K562 (cell line): ENCODE results near the gene HIVEP2.

Experiments used
- CHD4 ChIP-seq: fragments of 200-600 bp; sonication (generic); IDR thresholded peaks from 3 replicates; pipeline ENCODE4 v1.6.1; 2012; ENCODE audit warnings: low read depth, mild to moderate bottlenecking, mixed read lengths, low read length, inconsistent platforms; ENCODE audit not compliant: insufficient read depth, insufficient replicate concordance, poor library complexity, severe bottlenecking
- ETV5 ChIP-seq: sonication (generic); formaldehyde crosslinking; IDR thresholded peaks from 2 replicates; pipeline ENCODE4 v1.4.0; 2020; ENCODE audit warnings: low read depth, mild to moderate bottlenecking, missing genetic modification reagents
- JUNB ChIP-seq: fragments of 450-650 bp; formaldehyde crosslinking; conservative IDR thresholded peaks from 2 replicates; pipeline ENCODE4 v1.4.0; 2020; ENCODE audit warnings: mild to moderate bottlenecking
- MAFG ChIP-seq: fragments of 450-650 bp; conservative IDR thresholded peaks from 2 replicates; pipeline ENCODE4 v1.6.1; 2016; ENCODE audit warnings: missing genetic modification characterization, missing compliant biosample characterization
- MYC ChIP-seq, 2 experiments: fragments of 250-450 bp in 1 of 2; sonication (Bioruptor Pico) in 1 of 2; IDR thresholded peaks; 2 replicates each; pipeline versions ENCODE4 v1.5.1 to v1.6.1; 2012 to 2021; ENCODE audit warnings: low read depth in 2 of 2, borderline replicate concordance in 1 of 2, improper control_type of control experiment in 1 of 2, low read length in 1 of 2, mild to moderate bottlenecking in 1 of 2, moderate library complexity in 1 of 2
- TARDBP ChIP-seq: fragments of 450-650 bp; IDR thresholded peaks from 2 replicates; pipeline ENCODE4 v1.6.1; 2016
- TEAD1 ChIP-seq, 2 experiments: fragments of 450-650 bp in 1 of 2; sonication (generic) in 1 of 2; formaldehyde crosslinking; IDR thresholded peaks; 2 replicates each; pipeline versions ENCODE4 v1.4.0 to v1.8.0; 2020 to 2022; ENCODE audit warnings: mild to moderate bottlenecking in 2 of 2, missing genetic modification reagents in 1 of 2
- U2AF1 ChIP-seq: fragments of 200-400 bp; formaldehyde crosslinking; optimal IDR thresholded peaks from 2 replicates; pipeline ENCODE3; 2017; ENCODE audit warnings: mild to moderate bottlenecking, low read depth, low read length, moderate library complexity
- ZNF253 ChIP-seq: fragments of 250-450 bp; sonication (Bioruptor Pico); conservative IDR thresholded peaks from 2 replicates; pipeline ENCODE4 v1.6.1; 2021; ENCODE audit warnings: mild to moderate bottlenecking
- ZNF507 ChIP-seq: conservative IDR thresholded peaks from 2 replicates; pipeline ENCODE4 v1.6.1; 2017; ENCODE audit warnings: missing genetic modification characterization, missing compliant biosample characterization
- ZNF589 ChIP-seq: fragments of 200-800 bp; sonication (Bioruptor generic); IDR thresholded peaks from 2 replicates; pipeline ENCODE4 v1.6.1; 2016; ENCODE audit warnings: low read depth, missing genetic modification characterization, missing compliant biosample characterization
- TF ChIP-seq, protein P1 (sequence below), 3 experiments: IDR thresholded peaks in 2 of 3; conservative IDR thresholded peaks in 1 of 3; 2 replicates each; pipeline ENCODE4 v1.5.1; 2011 to 2012; ENCODE audit warnings: low read length in 3 of 3, mild to moderate bottlenecking in 3 of 3, control low read depth in 2 of 3, improper control_type of control experiment in 1 of 3, inconsistent platforms in 1 of 3, low read depth in 1 of 3, mixed read lengths in 1 of 3, moderate library complexity in 1 of 3; ENCODE audit not compliant: insufficient read depth in 2 of 3

DNA sequence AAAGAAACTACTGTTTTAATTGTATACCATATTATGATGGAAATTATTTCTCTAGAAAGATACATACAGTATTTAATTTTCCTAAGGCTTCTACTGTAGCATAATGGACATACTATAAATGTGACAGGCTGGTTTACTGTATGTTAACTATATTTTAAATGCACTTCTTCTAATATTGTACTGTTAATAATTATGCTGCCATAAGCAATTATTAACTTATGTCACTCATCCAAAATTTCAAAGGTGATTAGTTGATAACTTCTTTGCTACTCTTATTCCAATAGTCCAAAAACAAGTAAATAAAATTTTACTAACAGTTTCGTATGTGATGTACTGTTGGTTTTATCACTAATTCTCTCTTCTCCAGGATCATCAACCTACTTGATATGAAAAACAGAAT, 28.1 kb downstream of the HIVEP2 start:
- TF ChIP-seq ZNF507 (tag) (no peak), ZNF253 (CRISPR knock-in tag) (no peak), MYC (IDR thresholded peaks at IDR 0.05; ENCODE audit: low read depth, low read length) (no peak), MYC (CRISPR knock-in tag; IDR thresholded peaks at IDR 0.05; ENCODE audit: borderline replicate concordance, low read depth) (no peak), U2AF1 (no peak), JUNB (no peak), CHD4 (no peak), MAFG (tag) (no peak), ETV5 (CRISPR knock-in tag) (no peak), TEAD1 (CRISPR knock-in tag; IDR thresholded peaks at IDR 0.05) (no peak), TARDBP (no peak), ZNF589 (CRISPR knock-in tag) (no peak)
- TF ChIP-seq, protein P1, sequence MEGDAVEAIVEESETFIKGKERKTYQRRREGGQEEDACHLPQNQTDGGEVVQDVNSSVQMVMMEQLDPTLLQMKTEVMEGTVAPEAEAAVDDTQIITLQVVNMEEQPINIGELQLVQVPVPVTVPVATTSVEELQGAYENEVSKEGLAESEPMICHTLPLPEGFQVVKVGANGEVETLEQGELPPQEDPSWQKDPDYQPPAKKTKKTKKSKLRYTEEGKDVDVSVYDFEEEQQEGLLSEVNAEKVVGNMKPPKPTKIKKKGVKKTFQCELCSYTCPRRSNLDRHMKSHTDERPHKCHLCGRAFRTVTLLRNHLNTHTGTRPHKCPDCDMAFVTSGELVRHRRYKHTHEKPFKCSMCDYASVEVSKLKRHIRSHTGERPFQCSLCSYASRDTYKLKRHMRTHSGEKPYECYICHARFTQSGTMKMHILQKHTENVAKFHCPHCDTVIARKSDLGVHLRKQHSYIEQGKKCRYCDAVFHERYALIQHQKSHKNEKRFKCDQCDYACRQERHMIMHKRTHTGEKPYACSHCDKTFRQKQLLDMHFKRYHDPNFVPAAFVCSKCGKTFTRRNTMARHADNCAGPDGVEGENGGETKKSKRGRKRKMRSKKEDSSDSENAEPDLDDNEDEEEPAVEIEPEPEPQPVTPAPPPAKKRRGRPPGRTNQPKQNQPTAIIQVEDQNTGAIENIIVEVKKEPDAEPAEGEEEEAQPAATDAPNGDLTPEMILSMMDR (IDR thresholded peaks at IDR 0.05 in 2 of 3, conservative IDR thresholded peaks at IDR 0.05 in 1 of 3; ENCODE audit: insufficient read depth in 2 of 3, low read depth in 1 of 3, low read length in 3 of 3), result no peak
